RWPE1 (cell line): Measurements from ENCODE around the gene PRKD1.
"Not testable (repeated sequence)": the region's sequence is repeated elsewhere in the genome, so short reads cannot be mapped to it uniquely, and the experiment has no call there.

Experiments
- CTCF ChIA-PET: fragments of 350-600 bp; sonication (Branson Sonifier 250); formaldehyde crosslinking; extraction: SDS; loops from one replicate; lab custom pipeline; 2021; lab: Yijun Ruan, JAX
- POLR2A ChIA-PET: fragments of 400-600 bp; formaldehyde crosslinking; extraction: SDS; loops from one replicate; lab custom pipeline; 2020; ENCODE audit warnings: antibody characterized with exemption; ENCODE audit not compliant: low non-redundant PET; lab: Yijun Ruan, JAX
- DNase-seq: peaks from one replicate; pipeline ENCODE4 v3.0.0; 2012; ENCODE audit warnings: low spot score
- H3K27ac ChIP-seq: fragments of 450-650 bp; 2 replicates; pipeline ENCODE4 v1.5.1; 2017
- CTCF ChIP-seq: fragments of 450-650 bp; conservative IDR thresholded peaks from 2 replicates; pipeline ENCODE4 v1.5.1; 2017; ENCODE audit warnings: low read depth, mild to moderate bottlenecking

Gene PRKD1

GRCh38 chr14:29789475-29789874 is 138.2 kb downstream of the PRKD1 start:
- no peak for TF ChIP-seq CTCF
- ChIA-PET POLR2A (no interaction called here), CTCF (no interaction called here)
- no peak overlapping the region for H3K27ac ChIP-seq
- no peak for DNase-seq

- TF ChIP-seq CTCF: no peak
- CTCF ChIA-PET: no interaction called here
- POLR2A ChIA-PET: no interaction called here
- H3K27ac ChIP-seq: no peak overlapping the region
- no peak for DNase-seq
Observed at GRCh38 chr14:29788093-29788492, 139.6 kb downstream of the PRKD1 start.

GRCh38 chr14:29783556-29783955 is 144.1 kb downstream of the PRKD1 start:
- CTCF ChIA-PET: interaction anchor here (0.6 kb wide), 1 partner anchor 124 kb away, joined by 5 read pairs; no protein-coding TSS in a partner anchor

GRCh38 chr14:29782041-29782440 is 145.6 kb downstream of the PRKD1 start:
- ChIA-PET POLR2A (no interaction called here), CTCF (no interaction called here)
- no peak overlapping the region for H3K27ac ChIP-seq
- no peak for DNase-seq
- TF ChIP-seq CTCF: no peak

More at GRCh38 chr14:29783556-29783955, 144.1 kb downstream of the PRKD1 start:
- no peak for DNase-seq
- TF ChIP-seq CTCF: no peak
- H3K27ac ChIP-seq: no peak overlapping the region
- POLR2A ChIA-PET: no interaction called here

GRCh38 chr14:29777142-29777541 is 150.5 kb downstream of the PRKD1 start:
- DNase-seq, POLR2A ChIA-PET, CTCF ChIA-PET, H3K27ac ChIP-seq: not testable (repeated sequence)

- TF ChIP-seq CTCF: no peak
- POLR2A ChIA-PET: no interaction called here
- CTCF ChIA-PET: no interaction called here
- no peak for DNase-seq
- no peak overlapping the region for H3K27ac ChIP-seq
Observed at GRCh38 chr14:29773990-29774389, 153.7 kb downstream of the PRKD1 start.

GRCh38 chr14:29763342-29763858 is 164.2 kb downstream of the PRKD1 start:
- ChIA-PET CTCF (no interaction called here), POLR2A (no interaction called here)
- TF ChIP-seq CTCF: no peak
- no peak overlapping the region for H3K27ac ChIP-seq
- no peak for DNase-seq
